Endodermal cell (in vitro differentiated cells): ENCODE results near the gene LTA. TPM values are rescaled to one million over a fixed set of nuclear protein-coding genes. Genes with fewer than 3 reads are reported as not detected.
A peak's percentile ranks its signal among the peaks of the same experiment; 100 is the strongest.

Experiments
- DNase-seq: peaks from one replicate; pipeline ENCODE4 v3.0.0-alpha.2; 2017
- H3K27ac ChIP-seq: 2 replicates; pipeline ENCODE4 v1.5.1; 2013; ENCODE audit warnings: mild to moderate bottlenecking, low read depth, low read length, moderate library complexity
- H3K27me3 ChIP-seq: 2 replicates; pipeline ENCODE4 v1.6.1; 2013; ENCODE audit warnings: mild to moderate bottlenecking, low read length, moderate library complexity; ENCODE audit not compliant: insufficient read depth, control insufficient read depth, poor library complexity, severe bottlenecking
- H3K36me3 ChIP-seq: 2 replicates; pipeline ENCODE4 v1.7.0; 2013; ENCODE audit warnings: mild to moderate bottlenecking, low read length, moderate library complexity; ENCODE audit not compliant: control insufficient read depth, insufficient read depth
- H3K4me1 ChIP-seq: one replicate; pipeline ENCODE4 v1.7.0; 2013; ENCODE audit warnings: low read length; ENCODE audit not compliant: control insufficient read depth, insufficient read depth
- H3K4me3 ChIP-seq: 2 replicates; pipeline ENCODE4 v1.5.1; 2013; ENCODE audit warnings: mild to moderate bottlenecking, low read length, moderate library complexity
- H3K9ac ChIP-seq: 2 replicates; pipeline ENCODE4 v1.6.1; 2013; ENCODE audit warnings: mild to moderate bottlenecking, low read length, moderate library complexity; ENCODE audit not compliant: poor library complexity, severe bottlenecking; ENCODE audit errors: extremely low read depth
- H3K9me3 ChIP-seq: 2 replicates; pipeline ENCODE4 v1.6.1; 2013; ENCODE audit warnings: mild to moderate bottlenecking, low read length, moderate library complexity; ENCODE audit not compliant: control insufficient read depth
- H3K27ac Mint-ChIP-seq: 2 replicates; pipeline ENCODE4 v1.8.0; 2020; ENCODE audit warnings: mixed read lengths
- H3K27me3 Mint-ChIP-seq: 2 replicates; pipeline ENCODE4 v1.8.0; 2021; ENCODE audit warnings: mild to moderate bottlenecking, mixed read lengths; ENCODE audit not compliant: insufficient read depth
- H3K36me3 Mint-ChIP-seq: 2 replicates; pipeline ENCODE4 v1.8.0; 2020; ENCODE audit warnings: low read depth, mixed read lengths
- H3K4me1 Mint-ChIP-seq: 2 replicates; pipeline ENCODE4 v1.8.0; 2020; ENCODE audit warnings: mixed read lengths
- H3K4me3 Mint-ChIP-seq: 2 replicates; pipeline ENCODE4 v1.8.0; 2020; ENCODE audit warnings: mild to moderate bottlenecking, moderate library complexity, mixed read lengths
- H3K9me3 Mint-ChIP-seq: 2 replicates; pipeline ENCODE4 v1.8.0; 2020; ENCODE audit warnings: mild to moderate bottlenecking, mixed read lengths
- WGBS, 2 experiments: methylation state at CpG; one replicate each; pipeline versions ENCODE4 v1.1.5 to v1.1.7; 2013; ENCODE audit warnings: missing lambda C conversion rate in 2 of 2, mixed read lengths in 1 of 2; ENCODE audit not compliant: insufficient coverage in 1 of 2, insufficient read length in 1 of 2; 5-methylcytosine and 5-hydroxymethylcytosine counted together
- total RNA-seq, 2 donors: library from RNA; stranded (reverse); fragmentation: NEBNext Ultra II Directional in 1 of 2; extraction: Animal tissue kit (Norgen Biotek cat#: 25700) in 1 of 2; gene quantifications; 2 replicates in 1 of 2; 3 replicates in 1 of 2; pipeline ENCODE4 v1.2.1, GENCODE V29; 2021
- TF ChIP-seq, protein P1 (sequence below): fragments of 200-600 bp; sonication (generic); conservative IDR thresholded peaks from 2 replicates; pipeline ENCODE4 v1.5.0; 2021; ENCODE audit warnings: antibody characterized with exemption, mild to moderate bottlenecking

Gene LTA
- total RNA-seq, 2 donors from 2014 or later, result not detected

GRCh38 chr6:31575335-31575901 is 3.3 kb downstream of the LTA start, which contains the start of gene TNF:
Gene TNF, plus strand, starts transcription at chr6:31575565. Its CDS starts 177 bp downstream, at chr6:31575742.
- DNase-seq, result peak; percentile 41
- Histone ChIP-seq H3K27me3 (peaks cover 4% of the 10 kb centered on the region), H3K36me3 (no peaks in the 10 kb centered on the region), H3K9ac (no peak within 1 kb of the TSS), H3K4me3 (no peak within 1 kb of the TSS), H3K27ac (no peak within 1 kb of the TSS), H3K4me1 (peaks cover 6% of the 10 kb centered on the region), H3K9me3 (no peaks in the 10 kb centered on the region)
- H3K4me1 Mint-ChIP-seq, result peaks cover 8% of the 10 kb centered on the region
- H3K27ac Mint-ChIP-seq, result no peak within 1 kb of the TSS
- peaks cover 34% of the 10 kb centered on the region for H3K27me3 Mint-ChIP-seq
- TF ChIP-seq, protein P1, sequence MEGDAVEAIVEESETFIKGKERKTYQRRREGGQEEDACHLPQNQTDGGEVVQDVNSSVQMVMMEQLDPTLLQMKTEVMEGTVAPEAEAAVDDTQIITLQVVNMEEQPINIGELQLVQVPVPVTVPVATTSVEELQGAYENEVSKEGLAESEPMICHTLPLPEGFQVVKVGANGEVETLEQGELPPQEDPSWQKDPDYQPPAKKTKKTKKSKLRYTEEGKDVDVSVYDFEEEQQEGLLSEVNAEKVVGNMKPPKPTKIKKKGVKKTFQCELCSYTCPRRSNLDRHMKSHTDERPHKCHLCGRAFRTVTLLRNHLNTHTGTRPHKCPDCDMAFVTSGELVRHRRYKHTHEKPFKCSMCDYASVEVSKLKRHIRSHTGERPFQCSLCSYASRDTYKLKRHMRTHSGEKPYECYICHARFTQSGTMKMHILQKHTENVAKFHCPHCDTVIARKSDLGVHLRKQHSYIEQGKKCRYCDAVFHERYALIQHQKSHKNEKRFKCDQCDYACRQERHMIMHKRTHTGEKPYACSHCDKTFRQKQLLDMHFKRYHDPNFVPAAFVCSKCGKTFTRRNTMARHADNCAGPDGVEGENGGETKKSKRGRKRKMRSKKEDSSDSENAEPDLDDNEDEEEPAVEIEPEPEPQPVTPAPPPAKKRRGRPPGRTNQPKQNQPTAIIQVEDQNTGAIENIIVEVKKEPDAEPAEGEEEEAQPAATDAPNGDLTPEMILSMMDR, result no peak
- no peak within 1 kb of the TSS for H3K4me3 Mint-ChIP-seq
- WGBS, 2 experiments, result 90 to 95% methylated on average over 11 to 19 of the region's 19 CpGs
- H3K9me3 Mint-ChIP-seq, result no peaks in the 10 kb centered on the region
- no peaks in the 10 kb centered on the region for H3K36me3 Mint-ChIP-seq

DNA sequence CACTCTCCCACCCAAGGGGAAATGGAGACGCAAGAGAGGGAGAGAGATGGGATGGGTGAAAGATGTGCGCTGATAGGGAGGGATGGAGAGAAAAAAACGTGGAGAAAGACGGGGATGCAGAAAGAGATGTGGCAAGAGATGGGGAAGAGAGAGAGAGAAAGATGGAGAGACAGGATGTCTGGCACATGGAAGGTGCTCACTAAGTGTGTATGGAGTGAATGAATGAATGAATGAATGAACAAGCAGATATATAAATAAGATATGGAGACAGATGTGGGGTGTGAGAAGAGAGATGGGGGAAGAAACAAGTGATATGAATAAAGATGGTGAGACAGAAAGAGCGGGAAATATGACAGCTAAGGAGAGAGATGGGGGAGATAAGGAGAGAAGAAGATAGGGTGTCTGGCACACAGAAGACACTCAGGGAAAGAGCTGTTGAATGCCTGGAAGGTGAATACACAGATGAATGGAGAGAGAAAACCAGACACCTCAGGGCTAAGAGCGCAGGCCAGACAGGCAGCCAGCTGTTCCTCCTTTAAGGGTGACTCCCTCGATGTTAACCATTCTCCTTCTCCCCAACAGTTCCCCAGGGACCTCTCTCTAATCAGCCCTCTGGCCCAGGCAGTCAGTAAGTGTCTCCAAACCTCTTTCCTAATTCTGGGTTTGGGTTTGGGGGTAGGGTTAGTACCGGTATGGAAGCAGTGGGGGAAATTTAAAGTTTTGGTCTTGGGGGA is 4.0 kb downstream of the LTA start:
- no peak for DNase-seq
- TF ChIP-seq, protein P1, result no peak
- Mint-ChIP-seq H3K4me1 (peaks cover 11% of the 10 kb centered on the region), H3K9me3 (no peaks in the 10 kb centered on the region), H3K36me3 (no peaks in the 10 kb centered on the region), H3K4me3 (no peak overlapping the region), H3K27me3 (peaks cover 39% of the 10 kb centered on the region), H3K27ac (no peak overlapping the region)
- Histone ChIP-seq H3K36me3 (no peaks in the 10 kb centered on the region), H3K9me3 (no peaks in the 10 kb centered on the region), H3K9ac (no peak overlapping the region), H3K4me1 (peaks cover 6% of the 10 kb centered on the region), H3K27me3 (peaks cover 5% of the 10 kb centered on the region), H3K4me3 (no peak overlapping the region), H3K27ac (no peak overlapping the region)
- 89 to 92% methylated on average over 5 to 8 of the region's 8 CpGs for WGBS, 2 experiments

- Histone ChIP-seq H3K4me3 (no peak overlapping the region), H3K27ac (no peak overlapping the region), H3K9me3 (no peaks in the 10 kb centered on the region), H3K4me1 (peaks cover 6% of the 10 kb centered on the region), H3K27me3 (peaks cover 5% of the 10 kb centered on the region), H3K9ac (no peak overlapping the region), H3K36me3 (no peaks in the 10 kb centered on the region)
- TF ChIP-seq, protein P1, result no peak
- H3K27me3 Mint-ChIP-seq, result peaks cover 45% of the 10 kb centered on the region
- 95 to 100% methylated on average over 3 to 19 of the region's 19 CpGs for WGBS, 2 experiments
- no peak overlapping the region for H3K27ac Mint-ChIP-seq
- H3K4me1 Mint-ChIP-seq, result peaks cover 20% of the 10 kb centered on the region
- no peaks in the 10 kb centered on the region for H3K9me3 Mint-ChIP-seq
- H3K36me3 Mint-ChIP-seq, result no peaks in the 10 kb centered on the region
- H3K4me3 Mint-ChIP-seq, result no peak overlapping the region
- DNase-seq, result peak; percentile 39
These were observed 4.9 kb downstream of the LTA start for GRCh38 chr6:31576897-31577578.
